22Rv1 (cell line): Measurements from ENCODE around the gene NOC2L.

Experiments used
- CTCF ChIP-seq: fragments of 450-650 bp; IDR thresholded peaks from 2 replicates; pipeline ENCODE4 v1.5.1; 2017; ENCODE audit warnings: mild to moderate bottlenecking
- ZFX ChIP-seq: fragments of 450-650 bp; IDR thresholded peaks from 2 replicates; pipeline ENCODE4 v1.6.1; 2017; ENCODE audit warnings: antibody characterized with exemption, borderline replicate concordance

- TF ChIP-seq CTCF (no peak), ZFX (no peak)
These were observed 25.5 kb downstream of the NOC2L start for GRCh38 chr1:933603-933940.
